ACC112 (cell line): Measurements from ENCODE around the gene CD79A.
"Not testable (repeated sequence)": the region's sequence is repeated elsewhere in the genome, so short reads cannot be mapped to it uniquely, and the experiment has no call there.

Experiments used
- H2AFZ ChIP-seq: fragments of 200-600 bp; sonication (generic); one replicate; pipeline ENCODE4 v1.6.0; 2017; ENCODE audit warnings: antibody characterized with exemption, low read length; ENCODE audit not compliant: unreplicated experiment
- H3K27ac ChIP-seq: fragments of 200-600 bp; sonication (generic); 2 replicates; pipeline ENCODE4 v1.5.1; 2014; ENCODE audit warnings: low read depth, mild to moderate bottlenecking, antibody characterized with exemption, low read length, moderate library complexity
- H3K27me3 ChIP-seq: fragments of 200-600 bp; sonication (generic); 2 replicates; pipeline ENCODE4 v1.6.1; 2014; ENCODE audit warnings: mild to moderate bottlenecking, antibody characterized with exemption, low read length, moderate library complexity, mixed read lengths; ENCODE audit not compliant: insufficient read depth
- H3K36me3 ChIP-seq: fragments of 200-600 bp; sonication (generic); 2 replicates; pipeline ENCODE4 v1.6.1; 2016; ENCODE audit warnings: mild to moderate bottlenecking, antibody characterized with exemption, low read length, moderate library complexity, mixed read lengths; ENCODE audit not compliant: insufficient read depth
- H3K4me1 ChIP-seq: fragments of 200-600 bp; sonication (generic); one replicate; pipeline ENCODE4 v1.6.1; 2016; ENCODE audit warnings: low read length, mixed read lengths; ENCODE audit not compliant: insufficient read depth, unreplicated experiment, control insufficient read depth
- H3K4me3 ChIP-seq: fragments of 200-600 bp; sonication (generic); 2 replicates; pipeline ENCODE4 v1.5.1; 2014; ENCODE audit warnings: mild to moderate bottlenecking, low read depth, low read length
- H3K79me2 ChIP-seq: fragments of 200-600 bp; sonication (generic); one replicate; pipeline ENCODE4 v1.6.0; 2016; ENCODE audit warnings: low read length; ENCODE audit not compliant: control insufficient read depth, unreplicated experiment, insufficient read depth

CD79A gene

DNA sequence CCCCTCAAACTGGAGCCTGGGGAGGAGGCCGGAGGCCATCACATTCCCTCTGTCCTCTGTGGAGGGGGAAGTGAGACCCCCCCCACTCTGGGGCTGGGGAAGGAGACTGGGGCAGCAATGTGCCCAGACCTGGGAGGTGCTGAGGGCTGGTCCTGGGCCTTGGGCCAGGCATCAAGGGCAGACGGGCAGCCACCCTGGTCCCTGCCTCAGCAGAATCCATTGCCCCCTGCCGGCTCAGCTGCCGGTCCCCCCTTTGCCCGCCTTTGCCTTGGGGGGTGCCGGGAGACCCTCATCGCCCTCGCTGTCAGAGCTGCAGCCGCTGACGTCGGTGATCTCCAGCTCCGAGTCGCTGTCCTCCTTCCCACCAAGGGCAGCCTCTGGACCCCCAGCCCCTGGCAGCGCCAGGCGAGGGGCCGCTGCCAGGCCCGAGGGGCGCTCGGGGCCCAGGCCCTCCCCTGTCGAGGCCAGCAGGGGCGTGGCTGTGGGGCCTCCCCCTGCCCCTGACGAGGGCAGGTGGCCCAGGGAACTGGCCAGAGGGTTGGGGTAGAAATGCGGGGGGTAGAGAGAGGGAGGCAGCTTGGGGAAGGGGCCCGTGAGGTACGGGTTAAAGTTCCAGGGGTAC, 31.0 kb downstream of the CD79A start:
- Histone ChIP-seq H3K27me3 (peaks cover 11% of the 10 kb centered on the region; the same call in 1 of the 2 replicates), H3K36me3 (no peaks in the 10 kb centered on the region), H3K79me2 (no peaks in the 10 kb centered on the region), H3K4me3 (no peak overlapping the region), H3K27ac (no peak overlapping the region), H2AFZ (no peak overlapping the region), H3K4me1 (no peaks in the 10 kb centered on the region)

DNA sequence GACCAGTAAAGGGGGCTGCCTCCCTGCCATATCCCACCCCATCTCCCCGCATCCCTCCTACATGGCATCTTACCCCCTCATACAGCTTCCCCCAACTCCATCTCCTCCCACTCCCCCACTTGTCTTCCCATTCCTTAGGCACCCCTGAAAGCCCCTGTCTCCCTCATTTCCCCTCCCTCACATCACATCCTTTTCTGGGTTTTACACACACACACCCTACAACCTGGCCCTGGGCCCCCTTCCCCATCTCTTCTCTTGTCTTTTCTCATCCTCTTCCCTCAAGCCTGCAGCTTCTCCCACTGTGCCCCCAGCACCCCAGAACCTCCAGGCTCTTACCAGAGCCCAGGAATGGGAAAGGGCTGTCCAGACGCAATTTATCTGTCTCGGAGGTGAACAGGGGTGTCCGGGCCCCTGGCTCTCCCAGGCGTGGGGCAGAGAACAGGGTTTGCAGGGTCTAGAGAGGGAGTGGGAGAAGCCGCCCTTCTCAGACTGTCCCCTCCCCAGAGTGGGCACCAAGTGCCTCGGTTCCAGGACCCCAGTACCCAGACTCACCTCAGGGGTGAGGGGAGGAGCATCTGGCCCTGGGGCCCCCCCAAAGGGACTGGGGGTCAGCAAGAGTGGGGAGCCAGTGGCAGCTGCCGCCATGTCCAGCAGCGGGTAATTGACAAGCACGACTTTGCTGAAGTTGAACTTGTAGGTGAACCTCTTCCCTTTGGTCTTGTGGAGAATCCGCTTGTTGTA, 31.8 kb downstream of the CD79A start:
- Histone ChIP-seq H3K27me3 (peaks cover 18% of the 10 kb centered on the region), H3K79me2 (no peaks in the 10 kb centered on the region), H3K4me3 (no peak overlapping the region), H3K27ac (no peak overlapping the region), H2AFZ (no peak overlapping the region), H3K36me3 (no peaks in the 10 kb centered on the region), H3K4me1 (no peaks in the 10 kb centered on the region)

GRCh38 chr19:41909706-41910105, 32.6 kb downstream of the CD79A start:
- Histone ChIP-seq H3K4me1 (no peaks in the 10 kb centered on the region), H3K79me2 (no peaks in the 10 kb centered on the region), H3K4me3 (no peak overlapping the region), H3K27me3 (peaks cover 26% of the 10 kb centered on the region), H3K27ac (no peak overlapping the region), H2AFZ (no peak overlapping the region), H3K36me3 (no peaks in the 10 kb centered on the region)

DNA sequence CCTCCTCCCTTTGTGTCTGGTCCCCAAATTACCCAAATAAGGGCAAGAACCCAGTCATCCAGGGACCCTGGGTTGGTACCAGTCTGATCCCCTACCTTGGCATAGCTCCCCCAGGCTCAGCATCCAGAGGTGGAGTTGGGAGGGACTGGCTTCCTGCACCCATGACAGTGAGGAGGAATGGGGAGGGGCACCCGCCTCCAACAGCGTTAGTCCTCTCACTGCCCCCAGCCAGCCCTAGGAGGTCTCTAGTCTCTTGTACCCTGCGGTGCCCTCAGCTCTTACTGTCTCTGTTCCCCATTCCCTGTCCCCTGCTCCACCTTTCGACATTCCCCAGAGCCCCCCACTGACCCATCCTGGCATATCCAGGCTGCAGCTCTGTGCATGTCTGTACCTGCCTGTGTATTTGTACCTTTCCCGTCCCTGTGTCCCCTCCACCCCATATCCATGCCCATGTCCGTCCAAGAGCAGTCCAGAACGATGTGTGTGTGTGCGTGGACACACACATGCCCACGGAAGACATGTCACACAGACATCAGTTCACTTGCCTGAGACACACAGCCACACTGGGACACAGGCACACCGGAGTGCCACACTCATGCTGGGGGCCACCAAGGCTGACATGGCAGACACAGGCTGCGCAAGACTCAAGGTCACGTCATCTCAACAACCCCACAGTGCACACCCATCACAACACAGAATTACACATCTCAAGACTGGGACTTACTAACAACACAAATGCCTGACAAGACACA, 33.3 kb downstream of the CD79A start:
- no peak overlapping the region for H2AFZ ChIP-seq
- H3K36me3 ChIP-seq: no peaks in the 10 kb centered on the region
- H3K27ac ChIP-seq: no peak overlapping the region
- H3K79me2 ChIP-seq: no peaks in the 10 kb centered on the region
- H3K27me3 ChIP-seq: peaks cover 32% of the 10 kb centered on the region
- no peak overlapping the region for H3K4me3 ChIP-seq
- H3K4me1 ChIP-seq: no peaks in the 10 kb centered on the region

DNA sequence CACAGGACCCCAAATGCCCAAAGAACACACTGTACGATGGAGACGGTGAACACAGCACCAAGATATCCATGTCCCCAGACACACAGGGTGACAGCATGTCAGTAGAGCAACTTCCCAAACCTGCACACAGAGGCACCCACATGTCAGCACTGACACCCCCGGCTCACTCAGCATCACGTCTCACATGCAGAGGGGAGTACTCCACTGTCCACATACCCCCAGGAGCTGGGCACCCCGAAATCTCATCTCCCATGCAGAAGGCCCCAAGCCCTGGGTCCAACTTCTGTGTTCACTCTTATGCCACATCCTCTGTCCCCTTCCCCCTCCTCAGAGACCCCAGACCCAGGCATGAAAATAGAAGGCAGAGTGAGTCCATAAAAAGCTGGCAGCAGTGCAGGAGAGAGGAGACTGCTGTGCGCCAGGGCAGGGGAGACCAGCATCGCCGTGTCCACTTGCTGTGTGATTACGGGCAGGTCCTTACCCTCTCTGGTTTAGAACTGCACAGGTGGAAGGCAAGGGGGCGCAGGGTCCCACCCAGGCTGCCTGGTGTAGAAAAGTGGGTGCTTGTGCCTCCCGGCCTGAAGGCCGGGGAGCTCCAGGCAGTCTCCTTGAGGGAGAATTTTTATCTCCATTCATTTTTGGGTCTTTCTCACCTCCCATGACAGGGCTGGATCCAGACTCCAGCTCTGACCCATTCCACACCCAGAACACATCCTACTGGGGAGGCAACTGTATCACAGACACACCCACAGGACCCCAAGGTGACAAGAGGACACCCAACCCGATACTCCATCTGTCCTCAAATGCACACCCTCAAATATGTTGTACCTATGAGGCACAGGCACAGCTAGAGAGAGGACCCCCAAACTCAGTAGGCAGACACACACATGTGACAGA, 34.2 kb downstream of the CD79A start:
- Histone ChIP-seq H2AFZ (no peak overlapping the region), H3K27me3 (peaks cover 41% of the 10 kb centered on the region), H3K4me3 (no peak overlapping the region), H3K79me2 (no peaks in the 10 kb centered on the region), H3K36me3 (no peaks in the 10 kb centered on the region), H3K27ac (no peak overlapping the region), H3K4me1 (no peaks in the 10 kb centered on the region)

GRCh38 chr19:41911889-41912731, 35.0 kb downstream of the CD79A start:
- H3K27me3 ChIP-seq: peaks cover 49% of the 10 kb centered on the region
- no peak overlapping the region for H3K4me3 ChIP-seq
- no peaks in the 10 kb centered on the region for H3K4me1 ChIP-seq
- no peak overlapping the region for H2AFZ ChIP-seq
- H3K27ac ChIP-seq: no peak overlapping the region
- H3K79me2 ChIP-seq: no peaks in the 10 kb centered on the region
- H3K36me3 ChIP-seq: no peaks in the 10 kb centered on the region

DNA sequence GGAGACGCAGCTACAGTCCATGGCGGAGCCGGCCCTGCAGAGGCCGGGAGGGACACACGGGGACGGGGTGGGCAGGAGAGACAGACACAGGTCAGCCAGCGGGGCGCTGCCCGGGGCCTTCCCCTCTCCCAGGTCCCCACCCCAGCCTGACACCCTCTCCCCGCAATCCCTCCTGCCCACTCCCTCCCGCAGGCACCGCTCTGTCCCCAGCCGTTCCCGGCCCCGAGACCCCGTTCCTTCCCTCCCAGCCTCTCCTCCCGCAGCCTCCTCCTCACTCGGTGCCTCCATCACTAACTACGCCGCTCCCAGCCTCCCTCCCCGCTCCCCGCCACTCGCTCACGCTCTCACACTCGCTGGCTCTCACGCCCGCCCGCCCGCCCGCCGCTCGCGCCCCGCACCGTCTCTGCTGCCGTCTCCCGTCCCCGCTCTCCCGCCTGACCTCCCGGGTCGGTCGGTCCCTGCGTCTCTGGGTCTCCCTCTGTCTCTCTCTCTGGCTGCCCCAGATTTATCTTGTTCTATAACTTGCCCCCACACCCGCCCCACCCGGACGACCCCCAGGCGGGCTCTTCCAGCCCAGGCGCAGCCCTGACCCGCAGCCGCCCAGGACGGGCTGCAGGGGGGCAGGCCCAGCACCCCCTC, 35.9 kb downstream of the CD79A start:
- Histone ChIP-seq H3K27me3 (peaks cover 51% of the 10 kb centered on the region), H3K79me2 (no peaks in the 10 kb centered on the region), H3K36me3 (no peaks in the 10 kb centered on the region), H3K27ac (no peak overlapping the region), H3K4me1 (no peaks in the 10 kb centered on the region), H3K4me3 (no peak overlapping the region), H2AFZ (no peak overlapping the region)

- H3K36me3 ChIP-seq: no peaks in the 10 kb centered on the region
- H2AFZ ChIP-seq: no peak overlapping the region
- no peaks in the 10 kb centered on the region for H3K4me1 ChIP-seq
- H3K79me2 ChIP-seq: no peaks in the 10 kb centered on the region
- peaks cover 51% of the 10 kb centered on the region for H3K27me3 ChIP-seq
- H3K27ac ChIP-seq: no peak overlapping the region
- no peak overlapping the region for H3K4me3 ChIP-seq
Observed at GRCh38 chr19:41913538-41914423, 36.7 kb downstream of the CD79A start.

DNA sequence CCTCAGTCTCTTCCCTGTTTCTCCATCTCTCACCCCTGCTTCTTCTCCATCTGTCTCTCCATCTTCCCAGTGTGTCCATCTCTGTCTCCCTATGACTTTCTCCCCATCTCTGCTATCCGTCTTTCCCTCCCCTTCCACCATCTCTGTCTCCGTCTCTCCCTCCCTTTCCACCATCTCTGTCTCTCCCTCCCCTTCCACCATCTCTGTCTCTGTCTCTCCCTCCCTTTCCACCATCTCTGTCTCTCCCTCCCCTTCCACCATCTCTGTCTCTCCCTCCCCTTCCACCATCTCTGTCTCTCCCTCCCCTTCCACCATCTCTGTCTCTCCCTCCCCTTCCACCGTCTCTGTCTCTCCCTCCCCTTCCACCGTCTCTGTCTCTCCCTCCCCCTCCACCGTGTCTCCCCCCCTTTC, 37.4 kb downstream of the CD79A start:
- not testable (repeated sequence) for H3K36me3 ChIP-seq, H3K27ac ChIP-seq, H3K79me2 ChIP-seq, H3K4me1 ChIP-seq, H3K4me3 ChIP-seq, H2AFZ ChIP-seq
- peaks cover 51% of the 10 kb centered on the region for H3K27me3 ChIP-seq
